GM18870 (cell line): ENCODE results near the gene SERTAD4.
"Not testable (repeated sequence)": the region's sequence is repeated elsewhere in the genome, so short reads cannot be mapped to it uniquely, and the experiment has no call there.

Experiments
- ATAC-seq: cut with Tn5 transposase; IDR thresholded peaks from one replicate; pipeline ENCODE4 v1.9.1; 2021; ENCODE audit warnings: moderate library complexity; ENCODE audit not compliant: unreplicated experiment

SERTAD4 gene

GRCh38 chr1:210232511-210233215 lies at the start of gene SERTAD4:
Gene SERTAD4 (plus strand): TSS chr1:210232796. CDS start chr1:210237961, 5,165 bp downstream.
- no peak for ATAC-seq

GRCh38 chr1:210185063-210185462 lies 47.5 kb upstream of the SERTAD4 start:
- ATAC-seq: no peak

- ATAC-seq: not testable (repeated sequence)
These were observed 44.6 kb upstream of the SERTAD4 start for GRCh38 chr1:210187849-210188606.

- no peak for ATAC-seq
These were observed 43.2 kb upstream of the SERTAD4 start for GRCh38 chr1:210189426-210189825.

GRCh38 chr1:210195635-210196160 lies 36.9 kb upstream of the SERTAD4 start:
- ATAC-seq: no peak

GRCh38 chr1:210196266-210196665 lies 36.3 kb upstream of the SERTAD4 start:
- ATAC-seq: not testable (repeated sequence)

- no peak for ATAC-seq
These were observed 33.8 kb upstream of the SERTAD4 start for GRCh38 chr1:210198840-210199239.

GRCh38 chr1:210200124-210200736 lies 32.4 kb upstream of the SERTAD4 start:
- ATAC-seq: no peak

- no peak for ATAC-seq
These were observed 30.9 kb upstream of the SERTAD4 start for GRCh38 chr1:210201681-210202080.

GRCh38 chr1:210207597-210208450 lies 24.8 kb upstream of the SERTAD4 start:
- ATAC-seq: no peak

- no peak for ATAC-seq
These were observed 19.3 kb upstream of the SERTAD4 start for GRCh38 chr1:210213335-210213734.

- no peak for ATAC-seq
These were observed 17.8 kb upstream of the SERTAD4 start for GRCh38 chr1:210214573-210215409.

GRCh38 chr1:210217482-210217881 lies 15.1 kb upstream of the SERTAD4 start:
- ATAC-seq: no peak

GRCh38 chr1:210218047-210218446 lies 14.5 kb upstream of the SERTAD4 start:
- no peak for ATAC-seq

GRCh38 chr1:210222340-210223006 lies 10.1 kb upstream of the SERTAD4 start:
- ATAC-seq: no peak

GRCh38 chr1:210223226-210223904 lies 9.2 kb upstream of the SERTAD4 start:
- ATAC-seq: no peak

- no peak for ATAC-seq
These were observed 4.4 kb upstream of the SERTAD4 start for GRCh38 chr1:210228158-210228557.

- no peak for ATAC-seq
These were observed 2.4 kb upstream of the SERTAD4 start for GRCh38 chr1:210230149-210230695.
